ENCODE results near the gene GALNT16.

DNA sequence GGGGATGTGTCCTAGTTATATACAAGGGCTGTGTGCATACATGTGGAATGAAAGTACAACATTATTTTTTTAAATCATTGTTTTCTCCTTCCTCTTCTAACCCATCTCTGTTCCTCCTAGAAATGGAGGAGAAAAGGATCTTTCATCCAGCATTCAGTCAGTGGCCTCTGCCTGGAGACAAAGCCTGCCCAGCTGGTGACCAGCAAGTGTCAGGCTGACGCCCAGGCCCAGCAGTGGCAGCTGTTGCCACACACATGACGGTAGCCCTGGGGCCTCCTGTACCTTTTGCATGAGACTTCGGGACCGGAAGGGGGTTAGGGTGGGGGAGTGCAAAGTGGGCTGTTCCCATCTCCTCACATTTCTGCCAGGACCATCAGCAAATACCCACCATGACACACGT is 92.0 kb downstream of the GALNT16 start:
- TF ChIP-seq, protein P1, sequence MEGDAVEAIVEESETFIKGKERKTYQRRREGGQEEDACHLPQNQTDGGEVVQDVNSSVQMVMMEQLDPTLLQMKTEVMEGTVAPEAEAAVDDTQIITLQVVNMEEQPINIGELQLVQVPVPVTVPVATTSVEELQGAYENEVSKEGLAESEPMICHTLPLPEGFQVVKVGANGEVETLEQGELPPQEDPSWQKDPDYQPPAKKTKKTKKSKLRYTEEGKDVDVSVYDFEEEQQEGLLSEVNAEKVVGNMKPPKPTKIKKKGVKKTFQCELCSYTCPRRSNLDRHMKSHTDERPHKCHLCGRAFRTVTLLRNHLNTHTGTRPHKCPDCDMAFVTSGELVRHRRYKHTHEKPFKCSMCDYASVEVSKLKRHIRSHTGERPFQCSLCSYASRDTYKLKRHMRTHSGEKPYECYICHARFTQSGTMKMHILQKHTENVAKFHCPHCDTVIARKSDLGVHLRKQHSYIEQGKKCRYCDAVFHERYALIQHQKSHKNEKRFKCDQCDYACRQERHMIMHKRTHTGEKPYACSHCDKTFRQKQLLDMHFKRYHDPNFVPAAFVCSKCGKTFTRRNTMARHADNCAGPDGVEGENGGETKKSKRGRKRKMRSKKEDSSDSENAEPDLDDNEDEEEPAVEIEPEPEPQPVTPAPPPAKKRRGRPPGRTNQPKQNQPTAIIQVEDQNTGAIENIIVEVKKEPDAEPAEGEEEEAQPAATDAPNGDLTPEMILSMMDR (IDR thresholded peaks at IDR 0.05; ENCODE audit: insufficient read depth, low read depth, low read length): no peak
- TF ChIP-seq EZH2 (IDR thresholded peaks at IDR 0.05; ENCODE audit: insufficient read depth, low read length): no peak

Measured in astrocyte (in vitro differentiated cells and primary cell).